Endothelial cell of coronary artery (primary cell): ENCODE results near the gene KRTAP10-2. TPM values are rescaled to one million over a fixed set of nuclear protein-coding genes. Genes with fewer than 3 reads are reported as not detected.

Experiments used
- total RNA-seq: library from RNA; depleted of rRNA; stranded (reverse); fragments of >200 nt; gene quantifications from 2 replicates; pipeline ENCODE4 v1.2.3, GENCODE V29; 2014

KRTAP10-2 gene
- not detected in 2 replicates for total RNA-seq

GRCh38 chr21:44551340-44551961, at the start of gene KRTAP10-2:
Gene KRTAP10-2 (minus strand): TSS chr21:44551505. CDS start chr21:44551458, 47 bp downstream.

GRCh38 chr21:44600118-44600978, 49.0 kb upstream of the KRTAP10-2 start, which contains the start of gene KRTAP10-7:
Gene KRTAP10-7 (plus strand): TSS chr21:44600597. CDS start chr21:44600622, 25 bp downstream.

DNA sequence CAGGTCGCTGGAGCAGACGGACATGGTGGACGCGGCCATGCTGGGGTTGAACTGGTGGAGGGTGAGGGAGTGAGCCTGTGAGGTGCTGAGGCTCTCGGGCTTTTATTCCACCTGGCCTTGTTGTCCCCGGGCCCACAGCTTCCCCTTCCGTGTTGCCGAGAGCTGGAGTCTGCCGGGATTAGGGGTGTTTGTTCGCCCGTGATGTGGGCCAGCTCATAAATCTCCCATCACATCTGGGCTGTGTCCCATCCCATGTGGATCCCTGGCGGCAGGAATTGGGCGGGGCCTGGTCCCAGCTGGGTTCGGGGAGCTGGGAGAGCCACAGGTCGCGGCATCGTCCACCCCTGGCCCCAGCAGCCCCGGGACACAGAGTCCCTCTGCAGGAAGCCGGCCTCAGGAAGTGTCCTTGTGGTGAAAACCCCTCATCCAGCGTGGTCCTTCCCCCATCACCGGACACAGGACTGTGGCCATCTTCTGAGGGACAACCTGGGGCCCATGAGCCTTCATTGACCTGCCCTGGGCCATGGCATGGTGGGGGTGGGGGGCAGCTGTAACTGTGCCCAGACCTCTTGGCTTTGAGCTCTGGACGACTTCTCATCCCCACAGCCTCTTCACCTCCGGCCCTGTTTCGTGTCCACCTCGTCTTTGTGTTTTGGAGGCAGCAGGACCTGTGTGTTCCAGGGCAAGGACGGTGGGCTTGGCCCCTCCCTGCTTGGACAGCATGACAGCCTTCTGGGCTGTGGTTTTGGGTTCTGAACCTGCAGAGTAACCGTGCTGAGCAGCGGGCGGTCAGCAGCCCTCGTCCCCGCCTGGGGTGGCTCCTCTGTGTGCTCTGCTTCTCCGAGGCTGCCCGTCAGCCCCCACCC, 41.4 kb upstream of the KRTAP10-2 start, which contains the start of gene KRTAP10-6:
TSS of gene KRTAP10-6 (minus strand) at position 60 of the 866 bp plus-strand sequence. CDS start at position 39, 21 bp downstream.

DNA sequence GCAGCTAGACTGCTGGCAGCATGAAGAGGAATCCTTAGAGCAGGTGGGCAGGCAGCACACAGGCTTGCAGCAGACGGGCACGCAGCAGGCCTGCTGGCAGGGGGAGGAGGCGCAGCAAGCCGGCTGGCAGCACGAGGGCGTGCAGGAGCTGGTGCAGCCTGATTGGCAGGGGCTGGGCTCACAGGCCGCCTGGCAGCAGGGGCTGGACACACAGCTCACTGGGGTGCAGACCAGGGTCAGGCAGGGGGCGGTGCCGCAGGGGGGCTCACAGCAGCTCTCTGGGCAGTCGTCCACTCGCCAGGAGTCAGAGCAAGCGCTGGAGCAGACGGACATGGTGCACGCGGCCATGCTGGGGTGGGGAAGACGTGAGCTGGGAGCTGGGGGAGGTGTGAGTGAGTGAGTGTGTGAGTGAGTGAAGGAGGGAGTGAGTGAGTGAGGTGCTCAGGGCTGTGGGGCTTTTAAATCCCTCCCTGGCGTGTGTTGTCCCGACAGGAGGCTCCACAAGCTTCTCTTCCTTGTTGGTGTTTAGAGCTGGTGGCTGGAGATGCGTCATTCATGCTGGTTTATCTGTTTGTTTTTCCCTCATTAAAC, 29.0 kb upstream of the KRTAP10-2 start, which contains the start of gene KRTAP10-5:
TSS of gene KRTAP10-5 (minus strand) at position 374 of the 591 bp plus-strand sequence. CDS start at position 348, 26 bp downstream.

GRCh38 chr21:44573630-44574456, 22.5 kb upstream of the KRTAP10-2 start, which contains the start of gene KRTAP10-4:
Gene KRTAP10-4 (plus strand): TSS chr21:44573729. CDS start chr21:44573759, 30 bp downstream.

DNA sequence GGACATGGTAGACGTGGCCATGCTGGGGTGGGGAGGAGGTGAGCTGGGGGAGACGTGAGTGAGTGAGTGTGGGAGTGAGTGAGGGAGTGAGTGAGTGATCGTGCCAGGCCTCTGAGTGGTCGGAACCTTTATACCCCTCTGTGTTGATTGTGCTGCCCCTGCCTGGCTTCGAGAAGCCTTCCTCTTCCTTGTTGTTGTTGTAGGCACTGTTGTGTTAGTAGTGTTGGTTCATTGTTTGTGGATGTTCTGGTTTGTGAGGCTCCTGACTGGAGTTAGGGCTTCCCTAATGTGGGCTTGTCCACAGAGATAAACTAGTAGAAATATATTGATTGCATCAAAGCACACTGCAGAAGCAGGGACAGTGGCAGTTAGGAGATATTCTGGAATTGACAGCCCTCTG, 7.4 kb upstream of the KRTAP10-2 start, which contains the start of gene KRTAP10-3:
TSS of gene KRTAP10-3 (minus strand) at position 101 of the 400 bp plus-strand sequence. CDS start at position 21, 80 bp downstream.

DNA sequence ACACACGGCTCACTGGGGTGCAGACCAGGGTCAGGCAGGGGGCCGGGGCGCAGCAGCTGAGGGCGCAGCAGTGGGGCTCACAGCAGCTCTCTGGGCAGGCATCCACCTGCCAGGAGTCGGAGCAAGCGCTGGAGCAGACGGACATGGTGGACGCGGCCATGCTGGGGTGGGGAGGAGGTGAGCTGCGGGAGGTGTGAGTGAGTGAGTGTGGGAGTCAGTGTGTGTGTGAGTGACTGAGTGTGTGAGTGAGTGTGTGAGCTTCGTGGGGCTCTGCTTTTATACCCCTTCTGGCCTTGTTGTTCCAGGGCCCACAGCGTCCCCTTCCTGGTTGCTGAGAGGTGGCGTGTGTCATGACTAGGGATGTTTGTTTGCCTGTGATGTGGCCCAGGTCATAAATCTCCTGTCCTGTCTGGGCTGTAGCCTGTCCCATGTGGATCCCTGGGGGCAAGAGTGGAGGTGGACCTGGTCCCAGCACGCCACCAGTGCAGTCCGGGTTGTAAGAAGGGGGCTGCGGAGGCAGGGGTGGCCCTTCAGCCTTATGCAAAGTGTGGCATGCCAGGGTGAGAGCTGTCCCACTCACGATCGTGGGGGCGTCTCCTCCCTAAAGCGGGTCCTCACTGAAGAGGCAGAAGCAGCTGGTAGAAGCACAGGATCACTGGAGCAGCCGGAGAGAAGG, 11.2 kb downstream of the KRTAP10-2 start, which contains the start of gene KRTAP10-1:
TSS of gene KRTAP10-1 (minus strand) at position 205 of the 676 bp plus-strand sequence. CDS start at position 160, 45 bp downstream.

Other genes with a start within 250 kb of the KRTAP10-2 start
- gene CFAP410, start 212.1 kb downstream of the KRTAP10-2 start, total RNA-seq, result 4.9 and 6.1 TPM in 2 replicates
- under 0.01 and 0.18 TPM in 2 replicates for gene TRPM2, start 197.9 kb downstream of the KRTAP10-2 start, total RNA-seq
- 0.99 and 1.2 TPM in 2 replicates for gene LRRC3, start 96.0 kb downstream of the KRTAP10-2 start, total RNA-seq
- gene KRTAP10-1, start 11.3 kb downstream of the KRTAP10-2 start, total RNA-seq, result not detected in 2 replicates
- not detected in 2 replicates for gene KRTAP10-3, start 7.3 kb upstream of the KRTAP10-2 start, total RNA-seq
- not detected in 2 replicates for gene KRTAP10-4, start 22.2 kb upstream of the KRTAP10-2 start, total RNA-seq
- gene KRTAP10-5, start 29.1 kb upstream of the KRTAP10-2 start, total RNA-seq, result not detected in 2 replicates
- gene KRTAP10-6, start 41.0 kb upstream of the KRTAP10-2 start, total RNA-seq, result not detected in 2 replicates
- gene KRTAP10-7, start 49.1 kb upstream of the KRTAP10-2 start, total RNA-seq, result not detected in 2 replicates
- gene KRTAP10-8, start 60.6 kb upstream of the KRTAP10-2 start, total RNA-seq, result not detected in 2 replicates
- gene KRTAP10-9, start 75.6 kb upstream of the KRTAP10-2 start, total RNA-seq, result not detected in 2 replicates
- gene KRTAP10-10, start 85.9 kb upstream of the KRTAP10-2 start, total RNA-seq, result not detected in 2 replicates
- gene KRTAP10-11, start 94.9 kb upstream of the KRTAP10-2 start, total RNA-seq, result not detected in 2 replicates
- gene KRTAP12-4, start 103.2 kb upstream of the KRTAP10-2 start, total RNA-seq, result not detected in 2 replicates
- gene KRTAP12-3, start 106.4 kb upstream of the KRTAP10-2 start, total RNA-seq, result not detected in 2 replicates
- gene KRTAP12-2, start 115.4 kb upstream of the KRTAP10-2 start, total RNA-seq, result not detected in 2 replicates
- gene KRTAP12-1, start 130.7 kb upstream of the KRTAP10-2 start, total RNA-seq, result not detected in 2 replicates
- gene KRTAP10-12, start 145.7 kb upstream of the KRTAP10-2 start, total RNA-seq, result not detected in 2 replicates
- not detected in 2 replicates for gene TSPEAR, start 160.1 kb upstream of the KRTAP10-2 start, total RNA-seq